Uterus (tissue), 4 donors: ENCODE data around the gene C2CD4A. TPM values are rescaled to one million over a fixed set of nuclear protein-coding genes. Genes with fewer than 3 reads are reported as not detected.

Experiments
- DNase-seq, 2 donors: peaks; one replicate each; pipeline ENCODE4 v3.0.0-alpha.2; 2019 to 2020
- H3K27ac ChIP-seq, 2 donors: fragments of 200-600 bp; sonication (generic); 1 replicate in 1 of 2; 2 replicates in 1 of 2; pipeline ENCODE4 v1.5.1; 2016 to 2018
- H3K27me3 ChIP-seq, 2 donors: fragments of 200-600 bp; sonication (generic); one replicate each; pipeline ENCODE4 v1.5.1; 2018 to 2019; ENCODE audit warnings: control low read depth in 1 of 2
- H3K36me3 ChIP-seq, 2 donors: fragments of 200-600 bp; sonication (generic); one replicate each; pipeline ENCODE4 v1.5.1; 2019; ENCODE audit warnings: control low read depth in 1 of 2
- H3K4me1 ChIP-seq, 2 donors: fragments of 200-600 bp; sonication (generic); one replicate each; pipeline ENCODE4 v1.5.1; 2018 to 2019; ENCODE audit warnings: control low read depth in 1 of 2
- H3K4me3 ChIP-seq, 2 donors: fragments of 200-600 bp; sonication (generic); 1 replicate in 1 of 2; 2 replicates in 1 of 2; pipeline ENCODE4 v1.5.1; 2018 to 2019; ENCODE audit warnings: mild to moderate bottlenecking in 1 of 2
- H3K9me3 ChIP-seq, 2 donors: fragments of 200-600 bp; sonication (generic); one replicate each; pipeline ENCODE4 v1.5.1; 2019; ENCODE audit warnings: control low read depth in 1 of 2
- POLR2A ChIP-seq, 2 donors: fragments of 450-650 bp; IDR thresholded peaks; one replicate each; pipeline ENCODE4 v1.6.1; 2016; ENCODE audit warnings: antibody characterized with exemption in 2 of 2, mild to moderate bottlenecking in 1 of 2, moderate library complexity in 1 of 2
- intact Hi-C: fragments of 100-400 bp; cut with DNase I; formaldehyde crosslinking; loops from one replicate; pipeline ENCODE4 v1.15.1; 2023; ENCODE audit warnings: low total_unique reads
- total RNA-seq, 4 donors: library from RNA; depleted of rRNA in 3 of 4; stranded (reverse); fragments of >200 nt in 3 of 4; gene quantifications; one replicate each; pipeline versions ENCODE4 v1.1.0 to v1.2.4, GENCODE V29; 2014 to 2023
- TF ChIP-seq, protein P1 (sequence below), 4 experiments: fragments of 200-600 bp in 2 of 4; fragments of 450-650 bp in 2 of 4; sonication (generic) in 2 of 4; IDR thresholded peaks; one replicate each; pipeline ENCODE4 v1.5.1; 2016 to 2019; ENCODE audit warnings: antibody characterized with exemption in 4 of 4, mild to moderate bottlenecking in 2 of 4, moderate library complexity in 1 of 4
- donor health status: DM: yes; HTN: yes; CAD: no.

The C2CD4A gene
- total RNA-seq, 4 donors from 2014 or later: 0.21 TPM; not detected in 3

DNA sequence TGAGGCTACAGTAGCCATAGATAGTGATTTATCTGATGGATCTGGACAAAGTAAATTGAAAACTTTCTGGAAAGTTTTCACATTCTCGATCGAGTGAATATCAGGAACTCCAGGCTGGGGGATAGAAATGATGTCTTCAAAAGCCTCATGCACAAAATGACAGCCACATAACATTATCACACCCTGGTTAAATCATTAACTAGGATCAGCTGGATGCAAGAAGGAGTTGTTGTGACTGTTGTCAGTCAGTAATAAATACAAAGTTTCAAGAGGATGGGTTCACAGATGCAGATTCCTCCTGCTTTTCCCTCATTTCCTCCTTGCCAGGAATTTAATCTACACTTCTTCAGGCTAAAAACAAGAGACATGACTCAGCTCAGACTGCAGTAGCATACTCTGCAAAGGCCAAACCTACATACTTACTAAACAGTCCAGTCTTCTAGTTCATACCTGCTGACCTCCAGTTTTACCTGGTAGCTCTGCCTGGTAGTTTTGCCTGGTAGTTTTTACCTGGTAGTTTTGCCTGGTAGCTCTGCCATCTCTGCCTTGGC lies 40.9 kb downstream of the C2CD4A start:
- intact Hi-C loops: no loop called here
- Histone ChIP-seq H3K36me3 (no peaks in the 10 kb centered on the region), H3K4me3 (no peak overlapping the region), H3K27ac (no peak overlapping the region), H3K27me3 (no peaks in the 10 kb centered on the region), H3K9me3 (no peaks in the 10 kb centered on the region), H3K4me1 (peaks cover 0 to 4% of the 10 kb centered on the region in 2 donors)
- DNase-seq: no peak
- TF ChIP-seq, protein P1, sequence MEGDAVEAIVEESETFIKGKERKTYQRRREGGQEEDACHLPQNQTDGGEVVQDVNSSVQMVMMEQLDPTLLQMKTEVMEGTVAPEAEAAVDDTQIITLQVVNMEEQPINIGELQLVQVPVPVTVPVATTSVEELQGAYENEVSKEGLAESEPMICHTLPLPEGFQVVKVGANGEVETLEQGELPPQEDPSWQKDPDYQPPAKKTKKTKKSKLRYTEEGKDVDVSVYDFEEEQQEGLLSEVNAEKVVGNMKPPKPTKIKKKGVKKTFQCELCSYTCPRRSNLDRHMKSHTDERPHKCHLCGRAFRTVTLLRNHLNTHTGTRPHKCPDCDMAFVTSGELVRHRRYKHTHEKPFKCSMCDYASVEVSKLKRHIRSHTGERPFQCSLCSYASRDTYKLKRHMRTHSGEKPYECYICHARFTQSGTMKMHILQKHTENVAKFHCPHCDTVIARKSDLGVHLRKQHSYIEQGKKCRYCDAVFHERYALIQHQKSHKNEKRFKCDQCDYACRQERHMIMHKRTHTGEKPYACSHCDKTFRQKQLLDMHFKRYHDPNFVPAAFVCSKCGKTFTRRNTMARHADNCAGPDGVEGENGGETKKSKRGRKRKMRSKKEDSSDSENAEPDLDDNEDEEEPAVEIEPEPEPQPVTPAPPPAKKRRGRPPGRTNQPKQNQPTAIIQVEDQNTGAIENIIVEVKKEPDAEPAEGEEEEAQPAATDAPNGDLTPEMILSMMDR (IDR thresholded peaks at IDR 0.05): no peak

DNA sequence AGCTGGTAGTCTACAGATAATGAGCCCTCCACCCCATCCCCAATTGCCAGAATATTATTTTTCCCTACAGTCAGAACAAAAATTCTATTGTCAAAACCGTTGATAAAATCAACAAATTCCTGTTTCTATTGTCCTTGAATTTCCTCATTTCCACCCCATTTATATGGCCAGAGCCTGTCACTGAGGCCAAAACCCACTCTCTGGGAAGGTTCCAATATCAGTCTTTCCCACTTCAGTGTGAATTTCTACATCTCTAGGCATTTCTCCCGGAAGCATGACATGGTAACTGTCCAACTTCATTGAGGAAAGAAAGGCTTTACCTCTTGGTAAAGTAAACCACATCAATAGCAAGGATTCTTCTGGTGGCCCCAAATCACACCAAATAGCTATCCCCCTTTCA lies 41.6 kb downstream of the C2CD4A start:
- no peak for TF ChIP-seq POLR2A (IDR thresholded peaks at IDR 0.05)
- TF ChIP-seq, protein P1 (IDR thresholded peaks at IDR 0.05): no peak
- intact Hi-C loops: no loop called here
- H3K4me1 ChIP-seq: peaks cover 0 to 4% of the 10 kb centered on the region in 2 donors
- H3K27ac ChIP-seq: no peak overlapping the region
- H3K36me3 ChIP-seq: no peaks in the 10 kb centered on the region
- no peak for DNase-seq
- H3K27me3 ChIP-seq: no peaks in the 10 kb centered on the region
- H3K4me3 ChIP-seq: no peak overlapping the region
- H3K9me3 ChIP-seq: no peaks in the 10 kb centered on the region

GRCh38 chr15:62109437-62109836 lies 42.7 kb downstream of the C2CD4A start:
- no peak for DNase-seq
- Histone ChIP-seq H3K9me3 (no peaks in the 10 kb centered on the region), H3K27ac (no peak overlapping the region), H3K27me3 (no peaks in the 10 kb centered on the region), H3K4me1 (peaks cover 0 to 4% of the 10 kb centered on the region in 2 donors), H3K4me3 (no peak overlapping the region), H3K36me3 (no peaks in the 10 kb centered on the region)
- intact Hi-C loops: no loop called here
- no peak for TF ChIP-seq POLR2A (IDR thresholded peaks at IDR 0.05)
- TF ChIP-seq, protein P1 (IDR thresholded peaks at IDR 0.05): no peak

GRCh38 chr15:62109982-62110851 lies 43.4 kb downstream of the C2CD4A start:
- Histone ChIP-seq H3K4me1 (peaks cover 0 to 4% of the 10 kb centered on the region in 2 donors), H3K4me3 (no peak overlapping the region), H3K27me3 (no peaks in the 10 kb centered on the region), H3K27ac (peak overlapping the region; percentile 6 to 31), H3K36me3 (no peaks in the 10 kb centered on the region), H3K9me3 (no peaks in the 10 kb centered on the region)
- TF ChIP-seq, protein P1 (IDR thresholded peaks at IDR 0.05): no peak
- TF ChIP-seq POLR2A (IDR thresholded peaks at IDR 0.05): no peak
- peak in 1 of 2 donors; percentile 31 for DNase-seq
- intact Hi-C loops: no loop called here

- intact Hi-C loops: no loop called here
- DNase-seq: no peak
- H3K27ac ChIP-seq: no peak overlapping the region
Observed at GRCh38 chr15:62112081-62112480, 45.3 kb downstream of the C2CD4A start.

More at GRCh38 chr15:62112081-62112480, 45.3 kb downstream of the C2CD4A start:
- H3K4me3 ChIP-seq: no peak overlapping the region
- no peaks in the 10 kb centered on the region for H3K36me3 ChIP-seq
- no peaks in the 10 kb centered on the region for H3K27me3 ChIP-seq
- TF ChIP-seq, protein P1 (IDR thresholded peaks at IDR 0.05): no peak
- no peak for TF ChIP-seq POLR2A (IDR thresholded peaks at IDR 0.05)
- peaks cover 0 to 4% of the 10 kb centered on the region in 2 donors for H3K4me1 ChIP-seq
- no peaks in the 10 kb centered on the region for H3K9me3 ChIP-seq
